PFSK-1 (cell line): ENCODE data around the gene NKX2-8.

Experiments used
- FOXP2 ChIP-seq: optimal IDR thresholded peaks from 2 replicates; pipeline ENCODE3; 2011; ENCODE audit warnings: borderline replicate concordance, control low read depth, inconsistent platforms; ENCODE audit not compliant: insufficient read depth; ENCODE audit errors: extremely low read length, extremely low read depth
- POLR2AphosphoS5 ChIP-seq: IDR thresholded peaks from 2 replicates; pipeline ENCODE4 v1.6.1; 2012; ENCODE audit warnings: low read depth, mild to moderate bottlenecking, control low read depth, low read length, moderate library complexity
- SIN3A ChIP-seq: IDR thresholded peaks from 2 replicates; pipeline ENCODE4 v1.6.1; 2012; ENCODE audit warnings: mild to moderate bottlenecking, low read length, moderate library complexity, borderline replicate concordance; ENCODE audit not compliant: insufficient read depth
- TAF1 ChIP-seq: IDR thresholded peaks from 2 replicates; pipeline ENCODE4 v1.6.1; 2012; ENCODE audit warnings: low read length, control low read depth, borderline replicate concordance; ENCODE audit not compliant: insufficient read depth
- TF ChIP-seq, protein P1 (sequence below), 2 experiments: IDR thresholded peaks; 2 replicates each; pipeline versions ENCODE4 v1.6.1 to v1.8.0; 2011 to 2012; ENCODE audit warnings: low read depth in 2 of 2, low read length in 2 of 2, control low read depth in 1 of 2, inconsistent platforms in 1 of 2, mild to moderate bottlenecking in 1 of 2, moderate library complexity in 1 of 2; ENCODE audit not compliant: insufficient read depth in 1 of 2

DNA sequence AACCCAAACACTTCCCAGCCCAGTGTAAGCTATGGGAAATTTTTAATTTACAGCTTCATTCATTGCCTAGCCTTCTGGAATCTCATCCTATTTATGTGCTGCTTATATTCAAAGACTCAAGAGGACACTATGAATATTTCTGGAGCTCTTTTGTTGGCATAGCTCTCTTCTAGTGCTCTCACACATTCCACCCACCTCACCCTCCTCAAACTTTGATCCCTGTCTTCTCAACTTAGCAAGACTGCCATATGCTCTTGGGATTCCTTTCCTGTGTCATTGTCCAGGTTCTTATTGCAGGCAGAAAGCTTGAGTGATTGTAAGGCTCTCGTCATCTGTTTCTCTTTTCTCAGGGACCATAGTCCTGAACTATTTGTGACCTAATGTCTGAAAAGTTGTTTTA lies 44.4 kb downstream of the NKX2-8 start:
- TF ChIP-seq TAF1 = no peak
- no peak for TF ChIP-seq SIN3A
- no peak for TF ChIP-seq POLR2AphosphoS5
- TF ChIP-seq, protein P1, sequence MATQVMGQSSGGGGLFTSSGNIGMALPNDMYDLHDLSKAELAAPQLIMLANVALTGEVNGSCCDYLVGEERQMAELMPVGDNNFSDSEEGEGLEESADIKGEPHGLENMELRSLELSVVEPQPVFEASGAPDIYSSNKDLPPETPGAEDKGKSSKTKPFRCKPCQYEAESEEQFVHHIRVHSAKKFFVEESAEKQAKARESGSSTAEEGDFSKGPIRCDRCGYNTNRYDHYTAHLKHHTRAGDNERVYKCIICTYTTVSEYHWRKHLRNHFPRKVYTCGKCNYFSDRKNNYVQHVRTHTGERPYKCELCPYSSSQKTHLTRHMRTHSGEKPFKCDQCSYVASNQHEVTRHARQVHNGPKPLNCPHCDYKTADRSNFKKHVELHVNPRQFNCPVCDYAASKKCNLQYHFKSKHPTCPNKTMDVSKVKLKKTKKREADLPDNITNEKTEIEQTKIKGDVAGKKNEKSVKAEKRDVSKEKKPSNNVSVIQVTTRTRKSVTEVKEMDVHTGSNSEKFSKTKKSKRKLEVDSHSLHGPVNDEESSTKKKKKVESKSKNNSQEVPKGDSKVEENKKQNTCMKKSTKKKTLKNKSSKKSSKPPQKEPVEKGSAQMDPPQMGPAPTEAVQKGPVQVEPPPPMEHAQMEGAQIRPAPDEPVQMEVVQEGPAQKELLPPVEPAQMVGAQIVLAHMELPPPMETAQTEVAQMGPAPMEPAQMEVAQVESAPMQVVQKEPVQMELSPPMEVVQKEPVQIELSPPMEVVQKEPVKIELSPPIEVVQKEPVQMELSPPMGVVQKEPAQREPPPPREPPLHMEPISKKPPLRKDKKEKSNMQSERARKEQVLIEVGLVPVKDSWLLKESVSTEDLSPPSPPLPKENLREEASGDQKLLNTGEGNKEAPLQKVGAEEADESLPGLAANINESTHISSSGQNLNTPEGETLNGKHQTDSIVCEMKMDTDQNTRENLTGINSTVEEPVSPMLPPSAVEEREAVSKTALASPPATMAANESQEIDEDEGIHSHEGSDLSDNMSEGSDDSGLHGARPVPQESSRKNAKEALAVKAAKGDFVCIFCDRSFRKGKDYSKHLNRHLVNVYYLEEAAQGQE (IDR thresholded peaks at IDR 0.05; ENCODE audit: insufficient read depth in 1 of 2, low read depth in 2 of 2, low read length in 2 of 2) = no peak
- TF ChIP-seq FOXP2 = no peak
